ENCODE measurements around the gene ERCC1. TPM values are rescaled to one million over a fixed set of nuclear protein-coding genes. Genes with fewer than 3 reads are reported as not detected.

Gene ERCC1
- total and polyA plus RNA-seq, 2 experiments from 2014 or later, result 120 to 169 TPM

GRCh38 chr19:45470762-45471081 is 47.0 kb upstream of the ERCC1 start:
- TF ChIP-seq CTCF (IDR thresholded peaks at IDR 0.05; ENCODE audit: low read depth, low read length), result no peak
- H3K27me3 ChIP-seq, result no peaks in the 10 kb centered on the region
- no peaks in the 10 kb centered on the region for H3K36me3 ChIP-seq
- H3K27ac ChIP-seq, result peak overlapping the region; percentile 88
- no peaks in the 10 kb centered on the region for H3K9me3 ChIP-seq (ENCODE audit: low read depth)
- no peak overlapping the region for H3K4me3 ChIP-seq
- H3K4me1 ChIP-seq (ENCODE audit: low read depth), result peaks cover 14% of the 10 kb centered on the region
- DNase-seq (ENCODE audit: low read depth in 1 of 2, low spot score in 1 of 2), result peak in 1 of 2 donors; percentile 25

GRCh38 chr19:45469945-45470761 is 46.4 kb upstream of the ERCC1 start:
- peak overlapping the region; percentile 88 for H3K27ac ChIP-seq
- no peak for TF ChIP-seq CTCF (IDR thresholded peaks at IDR 0.05; ENCODE audit: low read depth, low read length)
- H3K27me3 ChIP-seq, result no peaks in the 10 kb centered on the region
- DNase-seq (ENCODE audit: low read depth in 1 of 2, low spot score in 1 of 2), result peak; percentile 51 to 61
- H3K36me3 ChIP-seq, result no peaks in the 10 kb centered on the region
- H3K4me1 ChIP-seq (ENCODE audit: low read depth), result peaks cover 14% of the 10 kb centered on the region
- peak overlapping the region; percentile 65 for H3K4me3 ChIP-seq
- no peaks in the 10 kb centered on the region for H3K9me3 ChIP-seq (ENCODE audit: low read depth)

GRCh38 chr19:45469132-45469944 is 45.6 kb upstream of the ERCC1 start:
- DNase-seq (ENCODE audit: low read depth in 1 of 2, low spot score in 1 of 2), result peak; percentile 96 to 97
- Histone ChIP-seq H3K4me1 (ENCODE audit: low read depth) (peaks cover 14% of the 10 kb centered on the region), H3K27ac (peak overlapping the region; percentile 88), H3K27me3 (no peaks in the 10 kb centered on the region), H3K4me3 (peak overlapping the region; percentile 65), H3K9me3 (ENCODE audit: low read depth) (no peaks in the 10 kb centered on the region), H3K36me3 (no peaks in the 10 kb centered on the region)
- TF ChIP-seq CTCF (IDR thresholded peaks at IDR 0.05; ENCODE audit: low read depth, low read length), result no peak

- Histone ChIP-seq H3K27ac (peak overlapping the region; percentile 88), H3K4me1 (ENCODE audit: low read depth) (peaks cover 14% of the 10 kb centered on the region), H3K36me3 (no peaks in the 10 kb centered on the region), H3K27me3 (no peaks in the 10 kb centered on the region), H3K9me3 (ENCODE audit: low read depth) (no peaks in the 10 kb centered on the region), H3K4me3 (peak overlapping the region; percentile 65)
- TF ChIP-seq CTCF (IDR thresholded peaks at IDR 0.05; ENCODE audit: low read depth, low read length), result no peak
- DNase-seq (ENCODE audit: low read depth in 1 of 2, low spot score in 1 of 2), result no peak
Measured at GRCh38 chr19:45468803-45469131, 45.0 kb upstream of the ERCC1 start.

- no peaks in the 10 kb centered on the region for H3K9me3 ChIP-seq (ENCODE audit: low read depth)
- no peaks in the 10 kb centered on the region for H3K27me3 ChIP-seq
- peaks cover 14% of the 10 kb centered on the region for H3K4me1 ChIP-seq (ENCODE audit: low read depth)
- no peaks in the 10 kb centered on the region for H3K36me3 ChIP-seq
- H3K4me3 ChIP-seq, result peak overlapping the region; percentile 65
- peak overlapping the region; percentile 88 for H3K27ac ChIP-seq
- peak; percentile 44 to 53 for DNase-seq (ENCODE audit: low read depth in 1 of 2, low spot score in 1 of 2)
- TF ChIP-seq CTCF (IDR thresholded peaks at IDR 0.05; ENCODE audit: low read depth, low read length), result no peak
Measured at GRCh38 chr19:45468159-45468651, 44.5 kb upstream of the ERCC1 start.

Measured in cardiac muscle cell (in vitro differentiated cells and primary cell).